Mucosa of rectum (tissue), 2 donors: ENCODE results near the gene NOL4L.

Experiments used
- H3K27ac ChIP-seq, 2 donors: one replicate each; pipeline ENCODE4 v1.7.0; 2013; ENCODE audit warnings: inconsistent platforms in 2 of 2, low read depth in 2 of 2, low read length in 2 of 2
- H3K27me3 ChIP-seq, 2 donors: one replicate each; pipeline ENCODE4 v1.7.0; 2013; ENCODE audit warnings: low read length in 2 of 2; ENCODE audit not compliant: control insufficient read depth in 2 of 2, insufficient read depth in 2 of 2
- H3K36me3 ChIP-seq, 2 donors: one replicate each; pipeline ENCODE4 v1.7.0; 2013; ENCODE audit warnings: low read length in 2 of 2; ENCODE audit not compliant: control insufficient read depth in 2 of 2, insufficient read depth in 2 of 2
- H3K4me1 ChIP-seq, 2 donors: one replicate each; pipeline ENCODE4 v1.7.0; 2013; ENCODE audit warnings: low read length in 2 of 2, mild to moderate bottlenecking in 1 of 2; ENCODE audit not compliant: control insufficient read depth in 2 of 2, insufficient read depth in 2 of 2
- H3K4me3 ChIP-seq, 2 donors: one replicate each; pipeline ENCODE4 v1.7.0; 2013; ENCODE audit warnings: low read length in 2 of 2
- H3K9ac ChIP-seq, 2 donors: one replicate each; pipeline ENCODE4 v1.7.0; 2013; ENCODE audit warnings: low read length in 2 of 2, low read depth in 1 of 2, mild to moderate bottlenecking in 1 of 2
- H3K9me3 ChIP-seq, 2 donors: one replicate each; pipeline ENCODE4 v1.7.0; 2013; ENCODE audit warnings: low read length in 2 of 2; ENCODE audit not compliant: control insufficient read depth in 2 of 2
- donor health status: healthy.
- donor health status: Normal muscosa, but diverticular disease.

NOL4L gene

GRCh38 chr20:32396646-32397160 lies 188.4 kb downstream of the NOL4L start:
- Histone ChIP-seq H3K9ac (no peak overlapping the region), H3K4me3 (no peak overlapping the region)

DNA sequence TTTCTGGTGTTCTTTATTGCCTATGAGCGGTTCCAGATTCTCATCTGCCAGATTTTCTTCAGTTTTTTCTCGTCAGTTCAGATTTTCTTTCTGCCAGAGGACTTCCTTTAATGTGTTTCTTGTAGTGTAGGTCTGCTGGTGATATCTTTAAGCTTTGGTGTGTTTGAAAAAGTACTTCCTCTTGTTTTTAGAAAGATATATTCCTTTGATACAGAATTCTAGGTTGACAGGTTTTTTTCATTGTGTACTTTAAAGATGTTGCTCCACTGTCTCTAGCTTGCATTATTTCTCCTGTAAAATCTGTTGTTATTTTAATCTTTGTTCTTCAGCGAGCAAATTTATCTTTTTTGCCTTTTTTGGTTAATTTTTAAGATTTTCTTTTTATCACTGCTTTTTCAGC lies 190.1 kb downstream of the NOL4L start:
- H3K4me3 ChIP-seq, result no peak overlapping the region
- no peaks in the 10 kb centered on the region for H3K27me3 ChIP-seq
- H3K4me1 ChIP-seq, result peaks cover 0 to 5% of the 10 kb centered on the region in 2 donors
- no peak overlapping the region for H3K27ac ChIP-seq
- no peak overlapping the region for H3K9ac ChIP-seq
- H3K9me3 ChIP-seq, result no peaks in the 10 kb centered on the region
- peaks cover 0 to 2% of the 10 kb centered on the region in 2 donors for H3K36me3 ChIP-seq

More at GRCh38 chr20:32396646-32397160, 188.4 kb downstream of the NOL4L start:
- H3K27me3 ChIP-seq, result no peaks in the 10 kb centered on the region
- H3K9me3 ChIP-seq, result no peaks in the 10 kb centered on the region
- no peak overlapping the region for H3K27ac ChIP-seq
- peaks cover 0 to 2% of the 10 kb centered on the region in 2 donors for H3K4me1 ChIP-seq
- H3K36me3 ChIP-seq, result peaks cover 0 to 2% of the 10 kb centered on the region in 2 donors
